GM19328 (cell line): ENCODE measurements around the gene ELAVL3.
"Not testable (repeated sequence)": the region's sequence is repeated elsewhere in the genome, so short reads cannot be mapped to it uniquely, and the experiment has no call there.

Source experiments
- ATAC-seq: cut with Tn5 transposase; IDR thresholded peaks from one replicate; pipeline ENCODE4 v1.9.1; 2021; ENCODE audit warnings: mild to moderate bottlenecking, moderate library complexity; ENCODE audit not compliant: unreplicated experiment

Gene ELAVL3

DNA sequence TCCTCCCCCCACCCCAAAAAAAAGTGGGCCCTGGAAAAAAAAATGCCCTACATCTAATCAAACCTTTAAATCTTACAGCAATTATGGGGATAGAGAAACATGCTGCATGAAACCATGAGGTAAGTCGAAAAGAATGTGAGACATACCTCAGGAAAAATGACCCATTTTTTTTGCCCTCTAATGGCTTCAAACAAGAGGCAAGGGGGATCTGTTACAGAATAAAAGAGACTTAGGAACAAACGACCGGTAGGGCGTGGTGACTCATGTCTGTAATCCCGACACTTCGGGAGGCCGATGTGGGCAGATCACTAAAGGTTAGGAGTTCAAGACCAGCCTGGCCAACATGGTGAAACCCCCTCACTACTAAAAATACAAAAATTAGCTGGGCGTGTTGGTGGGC, 70.2 kb downstream of the ELAVL3 start:
- no peak for ATAC-seq

- ATAC-seq = no peak
Measured at GRCh38 chr19:11408591-11408990, 72.3 kb downstream of the ELAVL3 start.

- ATAC-seq = not testable (repeated sequence)
Measured at GRCh38 chr19:11406703-11407236, 74.1 kb downstream of the ELAVL3 start.

DNA sequence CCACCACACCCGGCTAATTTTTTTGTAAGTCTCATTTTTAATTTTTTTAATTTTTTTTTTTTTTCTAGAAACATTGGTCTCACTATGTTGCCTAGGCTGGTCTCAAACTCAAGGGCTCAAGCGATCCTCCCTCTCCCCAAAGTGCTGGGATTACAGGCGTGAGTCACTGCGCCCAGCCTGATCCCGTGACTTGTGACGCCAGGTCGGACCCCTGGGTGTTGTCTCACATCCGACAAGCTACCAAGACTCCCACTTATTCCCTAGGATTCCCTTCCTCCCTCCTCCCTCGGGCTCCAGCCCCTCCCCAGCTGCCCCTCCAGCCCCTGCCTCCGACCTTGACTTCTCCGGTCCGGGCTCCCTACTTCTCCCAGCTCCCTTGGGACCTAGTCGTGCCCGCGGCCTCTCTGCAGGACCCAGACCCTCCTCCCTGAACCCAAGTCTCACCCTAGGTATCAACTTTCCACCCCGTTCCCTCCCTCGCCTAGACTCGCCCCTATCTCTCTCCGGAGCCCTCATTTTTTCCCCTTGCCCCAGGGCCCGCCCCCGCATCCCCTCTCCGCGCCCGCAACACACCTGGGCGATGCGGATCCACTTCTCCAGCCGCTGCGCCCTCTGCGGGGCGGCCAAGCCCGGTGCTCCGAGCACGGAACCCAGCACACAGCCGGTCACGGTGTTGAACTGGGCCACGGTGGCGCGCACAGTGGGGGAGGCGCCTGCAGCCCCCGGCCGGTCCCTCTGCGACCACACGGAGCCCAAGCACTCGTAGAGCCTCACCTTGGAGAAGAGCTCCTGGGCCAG, 74.8 kb downstream of the ELAVL3 start:
- no peak for ATAC-seq

DNA sequence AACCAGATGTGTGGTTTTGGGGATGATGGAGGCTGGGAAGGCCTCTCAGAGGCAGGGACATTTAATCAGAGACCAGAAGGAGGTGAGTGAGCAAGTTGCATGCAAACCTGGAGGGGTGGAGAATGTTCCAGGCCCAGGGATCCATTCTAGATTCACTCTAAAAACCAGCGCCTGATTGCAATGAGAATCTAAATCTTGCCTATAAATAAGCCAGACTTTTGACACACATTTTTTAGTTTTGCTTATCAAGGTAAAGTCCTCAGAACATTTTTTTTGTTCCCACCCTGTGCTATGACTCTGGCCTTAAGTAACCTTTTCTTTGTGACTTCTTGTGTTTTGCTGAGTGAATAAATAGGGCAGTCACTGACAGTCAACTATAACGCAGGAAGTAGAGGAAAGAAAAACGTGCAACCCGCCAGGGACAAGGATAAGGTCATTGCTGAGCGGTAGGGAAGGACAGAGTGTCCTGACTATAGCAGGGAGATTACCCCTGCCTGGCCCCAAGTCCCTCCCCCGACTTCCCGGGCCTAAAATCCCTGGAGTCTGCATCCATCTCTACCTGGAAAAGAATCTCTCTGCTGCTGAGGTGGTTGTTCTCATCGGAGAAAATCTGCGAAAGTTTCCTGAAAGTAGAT, 76.1 kb downstream of the ELAVL3 start:
- no peak for ATAC-seq

DNA sequence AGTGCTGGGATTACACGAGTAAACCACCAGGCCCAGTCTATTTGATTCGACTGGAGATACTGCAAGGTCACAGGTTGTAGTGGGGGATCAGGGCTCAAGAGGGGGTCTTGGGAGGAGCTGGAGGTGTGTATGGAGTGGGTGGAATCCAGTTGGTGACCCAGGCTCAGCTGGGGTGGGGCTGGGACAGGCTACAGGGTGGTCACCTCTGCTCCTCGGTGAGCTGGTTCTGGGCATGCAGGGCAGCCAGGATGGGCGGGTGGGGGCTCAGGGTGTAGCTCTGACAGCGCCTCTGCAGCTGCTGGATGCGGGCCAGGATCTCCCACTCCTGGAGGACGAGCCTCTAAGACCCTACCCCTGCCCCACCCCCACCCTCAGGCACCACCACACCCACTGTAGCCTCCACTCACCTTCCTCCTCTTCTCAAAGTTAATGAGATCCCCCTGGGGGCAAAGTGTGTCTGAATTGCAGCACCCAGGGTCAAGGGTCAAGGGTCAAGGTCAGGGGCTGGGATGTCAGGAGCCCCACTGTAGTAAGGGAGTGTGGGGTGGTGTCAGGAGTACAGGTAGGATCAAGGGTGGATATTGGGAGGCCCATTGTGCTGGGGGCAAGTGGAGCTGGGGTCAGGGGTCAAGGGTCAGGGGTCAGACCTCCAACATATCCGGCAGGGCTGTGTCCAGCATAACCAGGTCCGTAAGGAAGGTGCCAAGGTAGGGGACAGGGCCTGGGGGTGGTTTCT, 78.9 kb downstream of the ELAVL3 start:
- no peak for ATAC-seq
